Activated naive CD8-positive, alpha-beta T cell treated with anti-CD3 and anti-CD28 coated beads, Interleukin-2, amount 50 U/mL, for 16 hours (primary cell): ENCODE data around the gene AXIN2.
A peak's percentile ranks its signal among the peaks of the same experiment; 100 is the strongest.

Source experiments
- DNase-seq: peaks from one replicate; pipeline ENCODE4 v3.0.0-alpha.2; 2020; ENCODE audit warnings: low read depth, low spot score

AXIN2 gene

GRCh38 chr17:65561452-65562205 lies at the start of gene AXIN2:
Gene AXIN2, minus strand, starts transcription at chr17:65561648. Its CDS starts 3,028 bp downstream, at chr17:65558620.
- DNase-seq, result peak; percentile 71

- no peak for DNase-seq
These were observed 48.3 kb upstream of the AXIN2 start for GRCh38 chr17:65609749-65610148.

- no peak for DNase-seq
These were observed 47.8 kb upstream of the AXIN2 start for GRCh38 chr17:65609286-65609685.

GRCh38 chr17:65604070-65604469 lies 42.6 kb upstream of the AXIN2 start:
- DNase-seq, result no peak

GRCh38 chr17:65601881-65602280 lies 40.4 kb upstream of the AXIN2 start:
- DNase-seq, result no peak

- no peak for DNase-seq
These were observed 39.7 kb upstream of the AXIN2 start for GRCh38 chr17:65601145-65601544.

GRCh38 chr17:65600518-65600917 lies 39.1 kb upstream of the AXIN2 start:
- DNase-seq, result no peak

GRCh38 chr17:65599650-65600049 lies 38.2 kb upstream of the AXIN2 start:
- no peak for DNase-seq

GRCh38 chr17:65598746-65599145 lies 37.3 kb upstream of the AXIN2 start:
- no peak for DNase-seq

GRCh38 chr17:65595071-65595656 lies 33.7 kb upstream of the AXIN2 start:
- DNase-seq, result no peak

- DNase-seq, result no peak
These were observed 32.7 kb upstream of the AXIN2 start for GRCh38 chr17:65593855-65594845.

GRCh38 chr17:65593092-65593854 lies 31.8 kb upstream of the AXIN2 start:
- DNase-seq, result no peak

GRCh38 chr17:65592125-65592965 lies 30.9 kb upstream of the AXIN2 start:
- DNase-seq, result no peak

- no peak for DNase-seq
These were observed 27.9 kb upstream of the AXIN2 start for GRCh38 chr17:65589321-65589720.

- DNase-seq, result no peak
These were observed 26.8 kb upstream of the AXIN2 start for GRCh38 chr17:65588181-65588808.

- DNase-seq, result no peak
These were observed 26.2 kb upstream of the AXIN2 start for GRCh38 chr17:65587534-65588180.

GRCh38 chr17:65586899-65587298 lies 25.5 kb upstream of the AXIN2 start:
- no peak for DNase-seq

- no peak for DNase-seq
These were observed 23.4 kb upstream of the AXIN2 start for GRCh38 chr17:65584604-65585521.
